Panc1 (cell line): Measurements from ENCODE around the gene KRT84.

ENCODE experiments used
- CTCF ChIP-seq: fragments of 450-650 bp; IDR thresholded peaks from 2 replicates; pipeline ENCODE4 v1.5.1; 2017; ENCODE audit warnings: mild to moderate bottlenecking
- POLR2AphosphoS5 ChIP-seq: IDR thresholded peaks from 2 replicates; pipeline ENCODE4 v1.6.1; 2012; ENCODE audit warnings: mild to moderate bottlenecking, low read depth, low read length, moderate library complexity
- REST ChIP-seq, 2 experiments: IDR thresholded peaks; 2 replicates each; pipeline ENCODE4 v1.6.1; 2011 to 2012; ENCODE audit warnings: low read depth in 2 of 2, control low read depth in 1 of 2, low read length in 1 of 2, mild to moderate bottlenecking in 1 of 2, moderate library complexity in 1 of 2; ENCODE audit not compliant: insufficient read depth in 1 of 2
- SIN3A ChIP-seq: IDR thresholded peaks from 2 replicates; pipeline ENCODE4 v1.6.1; 2012; ENCODE audit warnings: low read depth, mild to moderate bottlenecking, low read length, moderate library complexity, borderline replicate concordance; ENCODE audit not compliant: insufficient read depth
- TCF7L2 ChIP-seq: IDR thresholded peaks from 2 replicates; pipeline ENCODE4 v1.6.1; 2011; ENCODE audit warnings: mild to moderate bottlenecking, low read depth, low read length, inconsistent platforms

GRCh38 chr12:52407918-52408317 lies 22.5 kb upstream of the KRT84 start:
- TF ChIP-seq CTCF = no peak; the same call in 1 of the 2 replicates
- TF ChIP-seq POLR2AphosphoS5 = no peak
- TF ChIP-seq REST (IDR thresholded peaks at IDR 0.05; ENCODE audit: insufficient read depth in 1 of 2, low read depth in 2 of 2, low read length in 1 of 2) = no peak
- TF ChIP-seq TCF7L2 = no peak
- TF ChIP-seq SIN3A = no peak
